Measurements from ENCODE around the gene PPM1N. TPM values are rescaled to one million over a fixed set of nuclear protein-coding genes. Genes with fewer than 3 reads are reported as not detected.

Gene PPM1N
- total RNA-seq, 1 donor from 2014 or later: 0.19 TPM

- H3K27me3 ChIP-seq (ENCODE audit: low read depth): peaks cover 45% of the 10 kb centered on the region
- no peak for TF ChIP-seq CTCF (IDR thresholded peaks at IDR 0.05; ENCODE audit: borderline replicate concordance)
- H3K36me3 ChIP-seq: no peaks in the 10 kb centered on the region
- peaks cover 34% of the 10 kb centered on the region for H3K4me1 ChIP-seq
- H3K27ac ChIP-seq (replicated peaks): no peak overlapping the region
- no peaks in the 10 kb centered on the region for H3K9me3 ChIP-seq (replicated peaks)
- H3K4me3 ChIP-seq: no peak overlapping the region
- intact Hi-C loops (cut with micrococcal nuclease): no loop called here
- no peak for DNase-seq
These were observed 3.9 kb downstream of the PPM1N start for GRCh38 chr19:45502111-45502510.

- Histone ChIP-seq H3K9me3 (replicated peaks) (no peaks in the 10 kb centered on the region), H3K27ac (replicated peaks) (no peak overlapping the region), H3K4me1 (peaks cover 33% of the 10 kb centered on the region), H3K27me3 (ENCODE audit: low read depth) (peaks cover 29% of the 10 kb centered on the region), H3K36me3 (no peaks in the 10 kb centered on the region), H3K4me3 (no peak overlapping the region)
- intact Hi-C loops (cut with micrococcal nuclease): no loop called here
- DNase-seq: no peak
- TF ChIP-seq CTCF (IDR thresholded peaks at IDR 0.05; ENCODE audit: borderline replicate concordance): no peak
These were observed 5.7 kb downstream of the PPM1N start for GRCh38 chr19:45503909-45504308.

- no peak for DNase-seq
- Histone ChIP-seq H3K27ac (replicated peaks) (peak overlapping the region; percentile 92), H3K36me3 (no peaks in the 10 kb centered on the region), H3K9me3 (replicated peaks) (no peaks in the 10 kb centered on the region), H3K27me3 (ENCODE audit: low read depth) (peaks cover 14% of the 10 kb centered on the region), H3K4me3 (no peak overlapping the region), H3K4me1 (peaks cover 43% of the 10 kb centered on the region)
- no peak for TF ChIP-seq CTCF (IDR thresholded peaks at IDR 0.05; ENCODE audit: borderline replicate concordance)
- intact Hi-C loops (cut with micrococcal nuclease): no loop called here
These were observed 7.1 kb downstream of the PPM1N start for GRCh38 chr19:45505151-45505995.

GRCh38 chr19:45505996-45506245 lies 7.7 kb downstream of the PPM1N start:
- Histone ChIP-seq H3K9me3 (replicated peaks) (no peaks in the 10 kb centered on the region), H3K4me1 (peaks cover 49% of the 10 kb centered on the region), H3K27me3 (ENCODE audit: low read depth) (peaks cover 9% of the 10 kb centered on the region), H3K4me3 (peak overlapping the region; percentile 100), H3K27ac (replicated peaks) (peak overlapping the region; percentile 92), H3K36me3 (no peaks in the 10 kb centered on the region)
- no peak for TF ChIP-seq CTCF (IDR thresholded peaks at IDR 0.05; ENCODE audit: borderline replicate concordance)
- no peak for DNase-seq
- intact Hi-C loops (cut with micrococcal nuclease): no loop called here

- Histone ChIP-seq H3K4me1 (peaks cover 54% of the 10 kb centered on the region), H3K4me3 (peak overlapping the region; percentile 100), H3K9me3 (replicated peaks) (no peaks in the 10 kb centered on the region), H3K27ac (replicated peaks) (peak overlapping the region; percentile 92), H3K27me3 (ENCODE audit: low read depth) (peaks cover 4% of the 10 kb centered on the region), H3K36me3 (no peaks in the 10 kb centered on the region)
- peak; percentile 57 for TF ChIP-seq CTCF (IDR thresholded peaks at IDR 0.05; ENCODE audit: borderline replicate concordance)
- intact Hi-C loops (cut with micrococcal nuclease): no loop called here
- DNase-seq: peak; percentile 97
These were observed 8.2 kb downstream of the PPM1N start for GRCh38 chr19:45506246-45506988.

All from left ventricle myocardium inferior (tissue), 1 donor.